Measurements from ENCODE around the gene NLGN1.

DNA sequence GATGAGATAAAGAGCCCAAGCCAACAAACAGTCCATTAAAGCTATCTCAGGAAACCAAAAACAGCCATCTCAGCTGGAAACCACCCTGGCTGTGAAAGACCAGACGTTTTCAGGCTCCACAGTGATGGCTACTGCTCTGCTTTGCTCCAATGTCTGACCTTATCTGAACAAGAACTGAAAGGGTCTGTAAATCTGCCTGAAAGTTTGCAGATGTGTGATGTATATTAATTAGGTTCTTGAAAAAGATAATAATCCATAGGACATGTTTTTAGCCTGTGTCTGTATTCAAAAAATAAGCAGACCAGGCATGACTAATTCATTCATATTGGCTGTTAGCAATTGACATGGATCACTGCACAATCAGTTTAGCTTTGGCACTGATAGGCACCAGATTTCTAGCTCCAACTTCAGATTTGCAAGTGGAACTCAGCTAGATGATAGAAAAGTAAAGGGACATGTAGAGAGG lies 850.2 kb downstream of the NLGN1 start:
- TF ChIP-seq, protein P1, sequence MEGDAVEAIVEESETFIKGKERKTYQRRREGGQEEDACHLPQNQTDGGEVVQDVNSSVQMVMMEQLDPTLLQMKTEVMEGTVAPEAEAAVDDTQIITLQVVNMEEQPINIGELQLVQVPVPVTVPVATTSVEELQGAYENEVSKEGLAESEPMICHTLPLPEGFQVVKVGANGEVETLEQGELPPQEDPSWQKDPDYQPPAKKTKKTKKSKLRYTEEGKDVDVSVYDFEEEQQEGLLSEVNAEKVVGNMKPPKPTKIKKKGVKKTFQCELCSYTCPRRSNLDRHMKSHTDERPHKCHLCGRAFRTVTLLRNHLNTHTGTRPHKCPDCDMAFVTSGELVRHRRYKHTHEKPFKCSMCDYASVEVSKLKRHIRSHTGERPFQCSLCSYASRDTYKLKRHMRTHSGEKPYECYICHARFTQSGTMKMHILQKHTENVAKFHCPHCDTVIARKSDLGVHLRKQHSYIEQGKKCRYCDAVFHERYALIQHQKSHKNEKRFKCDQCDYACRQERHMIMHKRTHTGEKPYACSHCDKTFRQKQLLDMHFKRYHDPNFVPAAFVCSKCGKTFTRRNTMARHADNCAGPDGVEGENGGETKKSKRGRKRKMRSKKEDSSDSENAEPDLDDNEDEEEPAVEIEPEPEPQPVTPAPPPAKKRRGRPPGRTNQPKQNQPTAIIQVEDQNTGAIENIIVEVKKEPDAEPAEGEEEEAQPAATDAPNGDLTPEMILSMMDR (IDR thresholded peaks at IDR 0.05): no peak
- no peak for TF ChIP-seq POLR2AphosphoS5 (IDR thresholded peaks at IDR 0.05)

All from suprapubic skin (tissue), 3 donors.